Muscle of leg (tissue), 11 donors: ENCODE measurements around the gene ACTN1. TPM values are rescaled to one million over a fixed set of nuclear protein-coding genes. Genes with fewer than 3 reads are reported as not detected.

Experiments used
- DNase-seq: peaks from one replicate; pipeline ENCODE4 v3.0.0; 2013
- H3K27ac ChIP-seq: one replicate; pipeline ENCODE4 v1.5.1; 2013; ENCODE audit warnings: mild to moderate bottlenecking, low read length, control low read depth
- H3K27me3 ChIP-seq: one replicate; pipeline ENCODE4 v1.6.1; 2013; ENCODE audit warnings: low read length; ENCODE audit not compliant: control insufficient read depth, insufficient read depth
- H3K36me3 ChIP-seq: one replicate; pipeline ENCODE4 v1.6.1; 2013; ENCODE audit warnings: low read length; ENCODE audit not compliant: control insufficient read depth, insufficient read depth
- H3K4me1 ChIP-seq: one replicate; pipeline ENCODE4 v1.6.1; 2013; ENCODE audit warnings: low read length; ENCODE audit not compliant: control insufficient read depth, insufficient read depth
- H3K4me3 ChIP-seq: one replicate; pipeline ENCODE4 v1.5.1; 2013; ENCODE audit warnings: low read length, control low read depth
- H3K9me3 ChIP-seq: replicated peaks from 2 replicates; pipeline ENCODE4 v1.6.1; 2013; ENCODE audit warnings: low read depth, low read length; ENCODE audit not compliant: control insufficient read depth
- WGBS: methylation state at CpG from one replicate; pipeline ENCODE4 v1.1.5; 2013; ENCODE audit warnings: missing lambda C conversion rate; ENCODE audit not compliant: insufficient coverage; 5-methylcytosine and 5-hydroxymethylcytosine counted together
- polyA plus RNA-seq, 8 donors: library from polyadenylated mRNA; unstranded; fragments of 120-200 nt; gene quantifications; one replicate each; pipeline versions ENCODE4 v1.2.1 to v1.2.3, GENCODE V29; 2013; ENCODE audit warnings: inconsistent platforms in 1 of 8, low replicate concordance in 1 of 8; ENCODE audit not compliant: insufficient read length in 8 of 8, insufficient read depth in 1 of 8
- total RNA-seq: library from RNA; stranded (reverse); fragments of 120-200 nt; gene quantifications from one replicate; pipeline ENCODE4 v1.2.4, GENCODE V29; 2013

Gene ACTN1
- total and polyA plus RNA-seq, 9 donors: 30.3 to 58.5 (median 48.5) TPM

GRCh38 chr14:68908803-68909202 lies 70.3 kb downstream of the ACTN1 start:
- H3K4me1 ChIP-seq: peaks cover 5% of the 10 kb centered on the region
- H3K4me3 ChIP-seq: no peak overlapping the region
- H3K36me3 ChIP-seq: peaks cover 44% of the 10 kb centered on the region
- no peaks in the 10 kb centered on the region for H3K9me3 ChIP-seq
- H3K27ac ChIP-seq: no peak overlapping the region
- WGBS: 100% methylated on average over 2 of the region's 5 CpGs
- no peaks in the 10 kb centered on the region for H3K27me3 ChIP-seq
- DNase-seq: no peak

GRCh38 chr14:68908201-68908600 lies 70.9 kb downstream of the ACTN1 start:
- H3K27me3 ChIP-seq: no peaks in the 10 kb centered on the region
- H3K36me3 ChIP-seq: peaks cover 45% of the 10 kb centered on the region
- H3K4me1 ChIP-seq: peaks cover 5% of the 10 kb centered on the region
- H3K9me3 ChIP-seq: no peaks in the 10 kb centered on the region
- no peak overlapping the region for H3K4me3 ChIP-seq
- DNase-seq: no peak
- WGBS: 86% methylated on average over 3 of the region's 8 CpGs
- H3K27ac ChIP-seq: no peak overlapping the region

GRCh38 chr14:68906439-68906838 lies 72.7 kb downstream of the ACTN1 start:
- Histone ChIP-seq H3K4me1 (no peaks in the 10 kb centered on the region), H3K36me3 (peaks cover 56% of the 10 kb centered on the region), H3K9me3 (no peaks in the 10 kb centered on the region), H3K27me3 (no peaks in the 10 kb centered on the region), H3K27ac (no peak overlapping the region), H3K4me3 (no peak overlapping the region)
- no peak for DNase-seq
- 76% methylated on average over 2 of the region's 5 CpGs for WGBS

GRCh38 chr14:68905107-68905895 lies 73.8 kb downstream of the ACTN1 start:
- Histone ChIP-seq H3K4me3 (no peak overlapping the region), H3K27ac (no peak overlapping the region), H3K36me3 (peaks cover 57% of the 10 kb centered on the region), H3K9me3 (no peaks in the 10 kb centered on the region), H3K27me3 (no peaks in the 10 kb centered on the region), H3K4me1 (no peaks in the 10 kb centered on the region)
- DNase-seq: no peak
- 87% methylated on average over 9 of the region's 16 CpGs for WGBS

- WGBS: 92% methylated on average over 14 of the region's 14 CpGs
- no peak overlapping the region for H3K4me3 ChIP-seq
- H3K27ac ChIP-seq: no peak overlapping the region
- no peaks in the 10 kb centered on the region for H3K9me3 ChIP-seq
- no peaks in the 10 kb centered on the region for H3K27me3 ChIP-seq
- H3K4me1 ChIP-seq: no peaks in the 10 kb centered on the region
- DNase-seq: no peak
- H3K36me3 ChIP-seq: peaks cover 49% of the 10 kb centered on the region
Observed at GRCh38 chr14:68902357-68902756, 76.7 kb downstream of the ACTN1 start.

- peaks cover 3% of the 10 kb centered on the region for H3K4me1 ChIP-seq
- H3K36me3 ChIP-seq: peaks cover 41% of the 10 kb centered on the region
- no peaks in the 10 kb centered on the region for H3K27me3 ChIP-seq
- DNase-seq: no peak
- no peak overlapping the region for H3K27ac ChIP-seq
- 100% methylated on average over 1 of the region's 1 CpG for WGBS
- no peak overlapping the region for H3K4me3 ChIP-seq
- no peaks in the 10 kb centered on the region for H3K9me3 ChIP-seq
Observed at GRCh38 chr14:68899033-68899603, 80.0 kb downstream of the ACTN1 start.

- no peaks in the 10 kb centered on the region for H3K27me3 ChIP-seq
- peaks cover 40% of the 10 kb centered on the region for H3K36me3 ChIP-seq
- 81% methylated on average over 5 of the region's 13 CpGs for WGBS
- no peak overlapping the region for H3K4me3 ChIP-seq
- no peaks in the 10 kb centered on the region for H3K9me3 ChIP-seq
- DNase-seq: no peak
- peaks cover 3% of the 10 kb centered on the region for H3K4me1 ChIP-seq
- no peak overlapping the region for H3K27ac ChIP-seq
Observed at GRCh38 chr14:68898248-68899032, 80.7 kb downstream of the ACTN1 start.

- Histone ChIP-seq H3K9me3 (no peaks in the 10 kb centered on the region), H3K27ac (no peak overlapping the region), H3K4me3 (no peak overlapping the region), H3K36me3 (peaks cover 47% of the 10 kb centered on the region), H3K27me3 (no peaks in the 10 kb centered on the region), H3K4me1 (peaks cover 3% of the 10 kb centered on the region)
- 75% methylated on average over 7 of the region's 9 CpGs for WGBS
- DNase-seq: no peak
Observed at GRCh38 chr14:68897559-68898155, 81.4 kb downstream of the ACTN1 start.

- Histone ChIP-seq H3K4me3 (no peak overlapping the region), H3K36me3 (peaks cover 48% of the 10 kb centered on the region), H3K9me3 (no peaks in the 10 kb centered on the region), H3K27ac (no peak overlapping the region), H3K27me3 (no peaks in the 10 kb centered on the region), H3K4me1 (peaks cover 3% of the 10 kb centered on the region)
- WGBS: 83% methylated on average over 1 of the region's 9 CpGs
- no peak for DNase-seq
Observed at GRCh38 chr14:68896132-68896531, 83.0 kb downstream of the ACTN1 start.
